Urinary bladder (tissue), 4 donors: ENCODE measurements around the gene LPAR2. TPM values are rescaled to one million over a fixed set of nuclear protein-coding genes. Genes with fewer than 3 reads are reported as not detected.

Source experiments
- DNase-seq: peaks from one replicate; pipeline ENCODE4 v3.0.0-alpha.2; 2015; ENCODE audit errors: extremely low spot score
- H3K27ac ChIP-seq: one replicate; pipeline ENCODE4 v1.5.1; 2013; ENCODE audit warnings: low read depth, mild to moderate bottlenecking, moderate library complexity
- H3K36me3 ChIP-seq: one replicate; pipeline ENCODE4 v1.6.1; 2013; ENCODE audit warnings: mild to moderate bottlenecking, moderate library complexity; ENCODE audit not compliant: insufficient read depth
- H3K4me1 ChIP-seq: one replicate; pipeline ENCODE4 v1.6.1; 2013; ENCODE audit warnings: mild to moderate bottlenecking, moderate library complexity; ENCODE audit not compliant: insufficient read depth
- H3K4me3 ChIP-seq: one replicate; pipeline ENCODE4 v1.5.1; 2013; ENCODE audit warnings: low read depth, low read length
- WGBS: extraction: QIAGEN DNeasy Blood & Tissue Kit; methylation state at CpG from one replicate; pipeline ENCODE4 v1.1.7; 2013; 5-methylcytosine and 5-hydroxymethylcytosine counted together
- polyA plus RNA-seq: library from polyadenylated mRNA; stranded (reverse); fragments of 200-250 nt; gene quantifications from one replicate; pipeline ENCODE4 v1.2.3, GENCODE V29; 2013
- total RNA-seq: library from RNA; depleted of rRNA; stranded (reverse); fragments of >200 nt; gene quantifications from one replicate; pipeline ENCODE4 v1.2.3, GENCODE V29; 2014
- donor health status: healthy with polysubstance abuse.
- donor health status: healthy.

The LPAR2 gene
- total and polyA plus RNA-seq, 2 donors, result 4.1 to 4.9 TPM

- no peak for DNase-seq
- H3K36me3 ChIP-seq, result peaks cover 12% of the 10 kb centered on the region
- no peaks in the 10 kb centered on the region for H3K4me1 ChIP-seq
- 87% methylated on average over 17 of the region's 17 CpGs for WGBS
- H3K27ac ChIP-seq, result no peak overlapping the region
- no peak overlapping the region for H3K4me3 ChIP-seq
Measured at GRCh38 chr19:19659646-19660245, 31.7 kb upstream of the LPAR2 start.

DNA sequence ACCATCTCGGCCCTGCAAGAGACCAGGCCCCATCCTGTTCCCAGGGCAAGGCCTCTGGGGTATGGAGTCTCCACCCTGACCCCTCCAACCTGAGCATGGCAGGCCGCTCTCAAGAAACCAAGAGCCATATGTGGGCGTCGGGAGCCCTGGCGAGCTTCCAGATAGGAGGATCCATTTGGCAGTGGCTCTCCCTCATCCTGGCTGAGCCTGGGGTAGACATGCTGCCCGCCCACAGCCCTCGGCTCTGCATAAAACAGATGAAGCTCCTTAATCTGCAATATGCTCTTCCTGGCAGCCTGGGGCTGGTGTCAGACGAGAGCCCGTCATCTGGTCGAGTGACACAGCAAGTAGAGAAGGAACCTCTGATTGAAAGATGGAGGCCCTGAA, 29.4 kb upstream of the LPAR2 start:
- Histone ChIP-seq H3K27ac (no peak overlapping the region), H3K4me3 (no peak overlapping the region), H3K4me1 (no peaks in the 10 kb centered on the region), H3K36me3 (peaks cover 18% of the 10 kb centered on the region)
- WGBS, result 67% methylated on average over 10 of the region's 10 CpGs
- no peak for DNase-seq

DNA sequence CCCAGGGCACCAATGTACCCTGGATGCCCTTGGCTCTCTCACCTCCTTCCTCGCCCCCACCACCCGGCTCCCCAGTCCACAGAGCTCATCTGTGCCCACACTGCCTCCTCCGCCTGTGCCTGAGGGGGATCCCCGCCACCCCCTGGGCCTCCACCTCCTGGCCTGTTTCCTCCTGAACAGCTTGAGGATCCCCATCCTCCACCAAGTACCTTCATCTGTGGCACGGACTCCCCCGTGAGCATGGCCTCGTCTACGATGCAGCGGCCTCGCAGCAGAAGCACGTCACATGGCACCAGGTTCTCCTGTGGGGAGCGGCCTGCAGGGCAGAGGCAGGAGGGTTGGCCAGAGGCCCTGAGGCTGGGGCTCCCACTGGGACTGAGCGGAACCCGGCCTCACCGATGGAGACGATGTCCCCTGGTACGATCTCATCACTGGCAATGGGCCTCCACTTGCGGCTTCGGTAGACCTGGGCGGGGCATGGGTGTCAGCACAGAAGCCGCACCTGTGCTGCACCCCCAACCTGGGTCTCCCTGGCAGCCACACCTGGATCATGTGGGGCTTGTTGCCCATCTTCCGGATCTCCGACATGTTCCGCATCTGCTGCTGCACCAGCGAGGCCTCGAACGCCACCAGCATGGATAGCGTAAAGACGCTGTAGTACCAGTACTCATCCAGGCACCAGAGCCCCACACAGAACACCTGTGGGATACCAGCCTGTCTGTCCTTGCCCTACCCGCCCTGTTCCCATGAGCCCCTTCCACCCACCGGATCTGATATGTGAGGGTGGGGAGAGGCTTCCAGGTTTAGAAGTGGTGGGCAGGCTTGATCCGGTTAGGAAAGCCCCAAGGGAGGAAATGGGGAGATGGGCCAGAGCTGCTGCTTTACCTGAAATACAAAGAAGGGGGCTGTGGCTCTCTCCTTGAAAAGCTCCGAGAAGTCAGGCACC, 28.7 kb upstream of the LPAR2 start:
- 94% methylated on average over 33 of the region's 33 CpGs for WGBS
- H3K4me3 ChIP-seq, result no peak overlapping the region
- H3K4me1 ChIP-seq, result no peaks in the 10 kb centered on the region
- no peak for DNase-seq
- peaks cover 18% of the 10 kb centered on the region for H3K36me3 ChIP-seq
- H3K27ac ChIP-seq, result no peak overlapping the region

- H3K27ac ChIP-seq, result no peak overlapping the region
- H3K4me1 ChIP-seq, result no peaks in the 10 kb centered on the region
- no peak overlapping the region for H3K4me3 ChIP-seq
- 91% methylated on average over 27 of the region's 27 CpGs for WGBS
- peaks cover 18% of the 10 kb centered on the region for H3K36me3 ChIP-seq
- DNase-seq, result no peak
Measured at GRCh38 chr19:19655641-19656343, 27.8 kb upstream of the LPAR2 start.

DNA sequence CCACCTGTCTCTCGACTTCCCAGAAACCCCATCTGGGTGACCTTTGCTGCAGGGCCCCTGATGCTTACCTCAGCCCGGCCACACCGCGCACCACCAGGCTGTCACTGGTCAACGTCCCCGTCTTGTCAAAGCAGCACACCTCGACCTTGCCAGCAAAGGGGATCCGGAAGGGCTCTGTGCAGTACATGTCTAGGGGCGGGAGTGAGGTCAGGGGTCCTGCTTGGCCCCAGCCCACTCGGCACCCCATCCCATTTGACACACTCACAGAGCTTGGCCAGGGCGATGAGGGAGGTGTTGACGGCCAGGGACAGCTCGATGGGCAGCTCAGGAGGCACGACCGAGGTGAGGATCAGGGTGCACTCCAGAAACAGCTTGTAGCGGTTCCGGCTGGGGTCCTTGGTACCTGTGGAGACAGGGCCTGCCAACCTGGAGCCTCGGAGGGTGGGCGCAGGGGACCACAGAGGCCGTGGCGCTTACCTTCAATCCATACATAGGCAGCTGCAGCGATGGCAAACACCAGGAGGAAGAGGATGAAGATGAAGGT, 27.1 kb upstream of the LPAR2 start:
- no peaks in the 10 kb centered on the region for H3K4me1 ChIP-seq
- 96% methylated on average over 22 of the region's 22 CpGs for WGBS
- no peak overlapping the region for H3K27ac ChIP-seq
- peaks cover 18% of the 10 kb centered on the region for H3K36me3 ChIP-seq
- no peak overlapping the region for H3K4me3 ChIP-seq
- DNase-seq, result no peak

DNA sequence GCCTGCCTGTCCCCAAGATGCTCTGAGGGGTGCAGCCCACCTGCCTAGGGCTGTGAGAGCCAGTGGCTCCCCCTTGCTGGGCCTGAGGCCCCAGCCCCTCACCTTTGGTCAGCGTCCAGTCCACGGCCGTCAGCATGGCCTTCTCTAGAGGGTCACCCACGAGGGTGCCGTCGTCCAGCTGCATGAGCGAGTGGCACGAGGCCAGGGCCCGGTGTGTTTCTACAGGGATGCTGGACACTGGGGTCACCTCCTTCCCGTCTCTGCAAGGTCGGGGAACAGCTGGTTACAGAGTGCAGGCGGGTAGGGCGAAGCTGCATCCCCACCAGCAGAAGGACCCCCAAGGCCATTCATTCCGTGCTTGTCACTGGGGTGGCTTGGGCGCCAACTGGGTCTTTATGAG, 26.4 kb upstream of the LPAR2 start:
- Histone ChIP-seq H3K36me3 (peaks cover 17% of the 10 kb centered on the region), H3K4me3 (no peak overlapping the region), H3K27ac (no peak overlapping the region), H3K4me1 (no peaks in the 10 kb centered on the region)
- no peak for DNase-seq
- 94% methylated on average over 15 of the region's 15 CpGs for WGBS

- H3K4me3 ChIP-seq, result no peak overlapping the region
- no peaks in the 10 kb centered on the region for H3K4me1 ChIP-seq
- H3K36me3 ChIP-seq, result peaks cover 17% of the 10 kb centered on the region
- DNase-seq, result no peak
- H3K27ac ChIP-seq, result no peak overlapping the region
- 96% methylated on average over 23 of the region's 23 CpGs for whole genome bisulfite sequencing
Measured at GRCh38 chr19:19653597-19654147, 25.7 kb upstream of the LPAR2 start.

GRCh38 chr19:19652482-19653295, 24.7 kb upstream of the LPAR2 start:
- no peak for DNase-seq
- peaks cover 17% of the 10 kb centered on the region for H3K36me3 ChIP-seq
- H3K4me3 ChIP-seq, result no peak overlapping the region
- H3K4me1 ChIP-seq, result no peaks in the 10 kb centered on the region
- 88% methylated on average over 24 of the region's 24 CpGs for WGBS
- H3K27ac ChIP-seq, result no peak overlapping the region

DNA sequence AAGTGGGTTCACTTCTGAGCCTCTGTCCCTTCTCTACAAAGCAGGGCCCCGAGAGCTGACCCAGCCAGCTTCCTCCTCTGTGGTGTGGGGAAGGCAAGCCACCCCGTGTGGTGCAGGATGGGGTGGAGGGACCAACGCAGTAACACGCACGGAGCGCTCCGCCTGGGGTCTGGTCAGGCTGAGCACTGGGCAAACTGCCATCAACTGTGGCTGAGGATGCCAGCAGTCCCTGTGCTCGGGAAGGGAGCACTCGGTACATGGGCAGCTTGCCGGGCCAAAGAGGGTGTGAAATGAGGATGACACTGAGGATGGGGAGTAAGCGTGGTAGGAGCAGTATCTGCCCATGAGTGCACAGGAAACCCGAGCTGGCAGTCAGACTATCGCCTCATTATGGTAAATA, 23.1 kb upstream of the LPAR2 start:
- Histone ChIP-seq H3K4me1 (no peaks in the 10 kb centered on the region), H3K4me3 (no peak overlapping the region), H3K27ac (no peak overlapping the region), H3K36me3 (peaks cover 20% of the 10 kb centered on the region)
- 59% methylated on average over 13 of the region's 13 CpGs for WGBS
- no peak for DNase-seq

- H3K4me3 ChIP-seq, result no peak overlapping the region
- peaks cover 15% of the 10 kb centered on the region for H3K36me3 ChIP-seq
- H3K4me1 ChIP-seq, result no peaks in the 10 kb centered on the region
- 91% methylated on average over 9 of the region's 9 CpGs for WGBS
- no peak for DNase-seq
- no peak overlapping the region for H3K27ac ChIP-seq
Measured at GRCh38 chr19:19650331-19650730, 22.3 kb upstream of the LPAR2 start.

DNA sequence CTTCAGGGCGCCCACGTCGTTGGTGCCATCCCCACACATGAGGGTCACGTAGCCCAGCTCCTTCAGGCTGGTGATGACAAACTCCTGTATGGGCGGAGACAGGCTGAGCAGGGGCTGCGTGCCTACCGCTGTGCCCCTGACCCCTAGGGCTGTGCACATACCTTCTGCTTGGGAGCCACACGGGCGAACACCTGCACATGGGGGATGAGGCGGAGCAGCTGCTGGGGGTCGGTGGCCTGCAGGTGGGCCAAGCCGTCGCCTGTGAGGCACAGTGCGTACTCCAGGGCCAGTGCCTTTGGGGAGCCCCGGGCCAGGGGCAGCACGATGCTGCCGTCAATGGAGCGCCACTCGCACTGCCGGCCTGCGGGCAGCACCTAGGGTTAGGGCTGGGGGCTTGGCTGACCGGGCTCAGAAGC, 21.6 kb upstream of the LPAR2 start:
- DNase-seq, result no peak
- Histone ChIP-seq H3K36me3 (peaks cover 9% of the 10 kb centered on the region), H3K27ac (no peak overlapping the region), H3K4me3 (no peak overlapping the region), H3K4me1 (no peaks in the 10 kb centered on the region)
- 95% methylated on average over 22 of the region's 22 CpGs for WGBS

DNA sequence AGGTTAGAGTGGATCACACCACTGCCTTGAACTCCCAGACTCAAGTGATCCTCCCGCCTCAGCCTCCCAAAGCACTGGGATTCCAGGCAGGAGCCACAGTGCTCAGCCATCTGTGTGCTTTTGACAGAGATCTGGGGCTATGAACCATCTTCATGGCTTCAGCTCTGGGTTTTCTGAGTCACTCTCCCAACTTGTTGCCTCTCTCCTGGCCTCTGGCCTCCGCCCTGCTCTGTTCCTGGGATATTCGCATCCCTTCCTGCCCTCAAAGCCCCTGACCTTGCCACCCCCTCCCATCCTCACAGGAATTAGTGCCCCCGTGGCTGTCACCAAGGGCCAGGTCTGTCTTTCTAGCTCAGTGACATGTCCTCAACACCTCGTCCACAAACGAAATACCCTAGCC, 21.1 kb upstream of the LPAR2 start:
- Histone ChIP-seq H3K4me3 (no peak overlapping the region), H3K36me3 (peaks cover 6% of the 10 kb centered on the region), H3K4me1 (no peaks in the 10 kb centered on the region), H3K27ac (no peak overlapping the region)
- no peak for DNase-seq
- WGBS, result 92% methylated on average over 6 of the region's 6 CpGs
